Fibroblast of skin of left biceps (primary cell): Measurements from ENCODE around the gene TM9SF4.

Experiments
- DNase-seq, 2 experiments: peaks; one replicate each; pipeline ENCODE4 v3.0.0-alpha.2; 2013; ENCODE audit warnings: low read depth in 2 of 2

The TM9SF4 gene

DNA sequence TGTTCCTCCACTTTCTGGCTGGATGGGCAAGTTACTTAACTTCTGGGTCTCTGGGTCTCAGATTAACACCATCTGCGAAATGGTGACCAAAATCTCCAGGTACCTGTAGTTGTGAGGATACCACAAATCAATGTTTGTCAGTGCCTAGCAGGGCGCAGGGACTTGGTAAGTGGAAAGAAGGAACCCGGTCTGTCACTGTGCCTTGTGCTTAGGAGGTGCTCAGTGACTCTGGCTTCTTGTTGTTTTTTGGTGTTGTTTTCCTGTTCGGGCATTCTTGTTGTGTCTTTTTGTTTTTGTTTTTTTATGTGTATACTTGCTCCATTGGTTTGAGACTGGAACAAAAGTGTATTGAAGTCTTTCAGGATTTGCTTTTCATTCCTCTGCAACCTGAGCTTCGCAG lies 17.8 kb downstream of the TM9SF4 start:
- no peak for DNase-seq

DNA sequence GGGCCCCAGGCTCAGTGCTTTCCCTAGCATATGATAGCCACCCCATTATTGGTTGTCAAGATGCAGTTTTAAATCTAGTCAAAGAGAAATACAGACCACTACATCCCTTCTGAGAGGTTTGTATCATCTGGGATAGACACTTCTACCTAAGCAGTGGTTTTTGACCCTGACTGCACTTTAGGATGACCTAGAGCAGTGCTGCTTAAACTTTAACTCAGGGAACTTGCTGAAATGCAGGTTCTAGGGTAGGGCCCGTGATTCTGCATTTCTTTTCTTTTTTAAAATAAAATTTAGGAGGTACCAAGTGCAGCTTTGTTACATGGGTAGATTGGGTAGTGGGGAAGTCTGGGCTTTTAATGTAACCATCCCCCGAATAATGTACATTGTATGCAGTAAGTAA lies 18.7 kb downstream of the TM9SF4 start:
- no peak for DNase-seq

DNA sequence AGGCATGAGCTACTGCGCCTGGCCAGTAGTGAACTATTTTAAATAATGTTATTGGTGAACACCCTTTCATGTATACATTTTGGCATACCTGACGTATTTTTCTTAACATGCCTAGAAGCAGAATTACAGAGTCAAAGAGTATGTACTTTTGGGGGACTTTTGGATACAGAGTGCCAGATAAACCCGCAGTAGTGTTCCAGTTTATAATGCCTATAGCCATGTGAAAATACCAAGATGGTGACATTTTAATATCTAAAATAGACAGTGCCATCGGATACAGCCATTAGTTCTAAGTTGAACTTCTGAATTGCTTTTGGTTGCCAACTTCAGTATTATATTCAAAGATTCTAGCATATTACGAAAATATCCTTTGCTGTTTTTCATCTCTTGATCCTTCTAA lies 20.3 kb downstream of the TM9SF4 start:
- DNase-seq: no peak

DNA sequence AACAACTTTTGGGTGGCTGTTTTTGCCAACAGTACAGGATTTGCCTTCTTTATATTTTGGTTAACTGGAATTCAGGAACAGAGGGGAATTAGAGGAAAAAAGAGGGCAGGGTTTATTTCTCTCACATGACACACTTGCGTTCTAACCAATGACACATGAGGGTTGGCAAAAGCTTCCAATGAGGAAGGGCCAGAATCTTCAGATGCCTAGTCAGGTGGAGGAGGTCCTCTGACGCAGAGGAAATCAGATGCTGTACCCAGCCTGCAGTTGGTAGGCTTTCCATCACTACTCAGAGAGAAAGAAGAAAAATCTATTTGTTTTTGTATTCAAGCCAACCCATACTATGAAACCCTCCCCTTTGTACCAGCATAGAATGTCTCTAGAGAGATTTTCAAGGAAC lies 20.8 kb downstream of the TM9SF4 start:
- DNase-seq: no peak

DNA sequence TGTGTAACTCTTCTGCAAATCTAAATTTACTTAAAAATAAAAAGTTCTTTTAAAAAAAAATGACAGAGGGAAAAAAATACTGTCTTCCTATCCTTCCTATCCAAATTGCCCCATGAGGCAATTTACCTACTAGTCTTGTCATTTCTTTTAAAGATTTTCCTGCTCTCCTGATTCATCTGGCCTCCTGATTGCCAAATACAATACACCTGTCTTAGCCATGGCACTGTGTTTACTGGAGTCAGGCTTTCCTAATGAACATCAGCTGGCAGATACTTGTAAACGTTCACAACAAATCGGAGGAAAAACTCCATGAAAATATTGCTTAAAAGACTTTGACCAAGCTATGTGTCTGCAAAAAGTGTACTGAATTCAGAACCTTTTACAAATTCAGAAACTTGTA lies 21.5 kb downstream of the TM9SF4 start:
- DNase-seq: no peak

DNA sequence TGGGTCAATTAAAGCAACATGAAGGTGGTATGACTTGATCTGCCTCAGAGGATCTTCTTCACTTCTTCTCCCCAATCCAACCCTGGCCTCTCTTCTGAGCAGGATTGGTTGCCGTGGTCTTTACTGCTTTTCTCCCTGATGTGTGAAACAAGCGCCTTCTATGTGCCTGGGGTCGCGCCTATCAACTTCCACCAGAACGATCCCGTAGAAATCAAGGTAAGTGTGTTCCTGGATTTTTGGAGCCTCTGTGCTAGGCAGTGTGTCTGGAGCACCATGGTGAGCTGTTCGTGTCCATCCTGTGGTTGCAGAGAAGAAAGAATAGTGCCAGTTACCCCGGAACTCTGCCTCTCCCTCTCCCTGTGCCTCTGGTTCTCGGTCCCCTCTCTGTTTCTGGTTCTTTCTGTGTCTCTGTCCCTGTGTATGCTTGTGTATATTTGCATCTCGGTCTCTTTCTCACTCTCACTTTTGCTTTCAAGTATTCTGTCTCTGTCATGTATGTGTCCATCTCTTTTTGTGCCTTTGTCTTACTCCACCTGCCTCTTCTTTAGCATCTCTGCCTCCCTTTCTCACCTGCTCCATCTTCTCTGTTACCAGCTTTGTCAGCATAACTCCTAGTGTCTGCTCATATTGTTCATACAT lies 23.5 kb downstream of the TM9SF4 start:
- no peak for DNase-seq

DNA sequence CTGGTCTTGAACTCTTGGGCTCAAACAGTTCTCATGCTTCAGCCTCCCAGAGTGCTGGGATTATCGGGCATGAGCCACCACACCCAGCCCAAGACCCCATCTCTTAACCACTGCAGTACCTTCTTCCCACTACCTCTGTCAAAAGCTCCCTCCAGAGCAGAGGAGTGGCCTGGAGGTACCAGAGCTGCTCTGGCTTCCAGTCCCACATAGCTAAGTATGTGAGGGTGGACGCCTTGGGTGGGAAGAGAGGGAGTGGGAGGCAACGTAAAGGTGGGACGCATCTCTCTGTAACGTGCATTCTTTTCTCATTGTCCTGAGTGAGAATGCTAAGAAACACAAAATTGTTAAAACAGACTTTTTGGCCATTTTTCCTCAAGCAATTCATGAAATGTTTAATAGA lies 24.5 kb downstream of the TM9SF4 start:
- no peak for DNase-seq

DNA sequence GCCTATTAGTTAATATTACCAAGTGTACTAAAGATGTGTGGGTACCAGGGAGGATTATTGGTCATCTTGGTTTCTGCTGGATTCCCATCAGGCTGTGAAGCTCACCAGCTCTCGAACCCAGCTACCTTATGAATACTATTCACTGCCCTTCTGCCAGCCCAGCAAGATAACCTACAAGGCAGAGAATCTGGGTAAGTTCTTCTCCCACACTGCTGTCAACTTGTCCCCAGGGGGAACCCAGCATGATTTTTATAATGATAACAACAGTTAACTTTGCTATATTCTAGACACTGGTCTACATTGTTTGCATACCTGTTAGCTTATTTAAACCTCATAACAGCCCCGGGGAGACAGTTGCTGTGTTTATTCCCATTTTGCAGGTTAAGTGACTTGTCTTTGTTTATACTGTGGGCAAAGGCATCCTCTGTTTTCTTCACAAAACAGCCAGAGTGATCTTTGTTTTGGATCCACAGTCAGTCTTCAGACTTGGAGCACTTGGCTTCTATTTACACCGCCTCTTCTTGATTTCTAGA lies 26.5 kb downstream of the TM9SF4 start:
- no peak for DNase-seq

DNA sequence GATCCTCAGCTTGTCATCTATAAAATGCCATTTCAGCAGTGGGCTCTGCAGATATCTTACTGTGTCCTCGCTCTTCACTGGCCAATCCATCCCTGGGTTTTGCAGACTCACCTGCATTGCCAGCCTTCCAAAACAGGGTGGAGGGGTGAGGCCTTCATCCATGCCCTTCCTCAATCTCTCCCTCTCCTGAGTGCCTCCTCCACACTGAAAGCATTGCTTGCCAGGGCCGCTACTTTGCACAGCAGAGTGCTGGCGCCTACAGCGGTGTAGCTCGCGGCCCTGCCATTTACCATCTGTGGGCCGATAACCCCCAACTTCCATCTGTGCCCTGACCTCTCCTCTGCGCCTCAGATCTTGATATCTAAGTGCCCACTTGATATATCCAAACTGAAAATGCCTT lies 29.4 kb downstream of the TM9SF4 start:
- DNase-seq: no peak

DNA sequence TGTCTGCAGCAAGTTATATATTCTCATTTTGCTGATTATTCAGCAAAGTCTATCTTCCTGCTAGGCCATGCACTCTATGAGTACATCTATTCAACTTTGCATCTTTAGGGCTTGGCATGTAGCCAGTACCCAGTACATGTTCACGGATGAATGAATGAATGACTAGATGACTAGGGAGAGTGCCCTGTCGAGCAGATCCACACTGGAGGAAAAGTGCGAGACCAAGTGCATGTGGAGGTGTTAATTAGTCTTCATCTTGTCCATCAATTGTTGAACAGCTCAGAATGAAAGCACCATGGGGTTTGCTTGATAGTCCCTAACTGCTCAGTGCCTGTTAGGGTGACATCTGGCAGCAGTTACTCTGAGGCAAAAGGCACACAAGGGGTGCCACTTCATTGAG lies 30.4 kb downstream of the TM9SF4 start:
- no peak for DNase-seq

DNA sequence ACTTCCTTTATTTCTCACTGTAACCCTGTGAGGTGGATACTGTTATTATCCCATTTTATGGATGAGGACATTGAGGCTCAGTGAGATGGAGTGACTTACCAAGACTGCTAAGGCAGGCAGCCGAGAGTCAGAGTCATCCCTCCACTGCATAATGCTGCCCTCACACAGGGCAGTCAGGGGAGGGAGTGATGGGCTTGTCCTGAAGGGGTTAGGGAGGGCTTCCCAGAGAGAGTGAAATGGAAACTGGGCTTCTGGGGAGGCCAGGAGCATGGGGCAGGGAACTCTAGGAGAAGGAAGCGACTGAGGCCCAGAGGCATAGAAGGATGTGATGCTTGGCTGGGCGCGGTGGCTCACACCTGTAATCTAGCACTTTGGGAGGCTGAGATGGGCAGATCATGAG lies 31.1 kb downstream of the TM9SF4 start:
- no peak for DNase-seq

DNA sequence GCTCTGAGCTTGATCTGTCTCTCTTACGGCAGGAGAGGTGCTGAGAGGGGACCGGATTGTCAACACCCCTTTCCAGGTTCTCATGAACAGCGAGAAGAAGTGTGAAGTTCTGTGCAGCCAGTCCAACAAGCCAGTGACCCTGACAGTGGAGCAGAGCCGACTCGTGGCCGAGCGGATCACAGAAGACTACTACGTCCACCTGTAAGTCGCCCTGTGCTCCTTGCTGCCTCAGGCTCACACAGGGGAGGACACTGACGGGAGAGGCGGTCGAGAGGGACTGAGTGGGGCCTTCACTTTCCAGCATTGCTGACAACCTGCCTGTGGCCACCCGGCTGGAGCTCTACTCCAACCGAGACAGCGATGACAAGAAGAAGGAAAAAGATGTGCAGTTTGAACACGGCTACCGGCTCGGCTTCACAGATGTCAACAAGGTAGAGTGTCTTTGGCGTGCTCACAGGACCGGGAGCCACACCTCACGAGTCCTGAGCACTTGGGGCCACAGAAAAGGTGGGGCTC lies 32.0 kb downstream of the TM9SF4 start:
- DNase-seq: no peak

DNA sequence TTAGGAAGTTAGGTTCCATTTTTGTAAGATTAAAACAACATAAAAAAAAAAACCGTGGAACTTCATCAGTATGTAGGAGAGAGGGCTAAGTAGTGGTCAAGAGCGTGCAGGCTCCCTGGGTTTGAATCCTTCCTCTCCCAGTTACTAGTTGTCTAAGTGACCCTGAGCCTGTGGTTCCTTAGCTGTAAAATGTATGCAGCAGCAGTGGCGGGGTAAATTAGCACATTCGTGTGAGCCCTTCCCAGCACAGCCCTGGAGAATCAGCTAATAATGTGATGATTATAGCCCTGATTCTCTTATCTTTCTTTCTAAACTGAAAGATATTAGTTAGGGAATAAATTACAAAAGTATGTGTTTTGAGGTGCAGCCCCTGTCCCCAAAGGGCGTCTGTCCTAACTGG lies 32.6 kb downstream of the TM9SF4 start:
- DNase-seq: no peak

DNA sequence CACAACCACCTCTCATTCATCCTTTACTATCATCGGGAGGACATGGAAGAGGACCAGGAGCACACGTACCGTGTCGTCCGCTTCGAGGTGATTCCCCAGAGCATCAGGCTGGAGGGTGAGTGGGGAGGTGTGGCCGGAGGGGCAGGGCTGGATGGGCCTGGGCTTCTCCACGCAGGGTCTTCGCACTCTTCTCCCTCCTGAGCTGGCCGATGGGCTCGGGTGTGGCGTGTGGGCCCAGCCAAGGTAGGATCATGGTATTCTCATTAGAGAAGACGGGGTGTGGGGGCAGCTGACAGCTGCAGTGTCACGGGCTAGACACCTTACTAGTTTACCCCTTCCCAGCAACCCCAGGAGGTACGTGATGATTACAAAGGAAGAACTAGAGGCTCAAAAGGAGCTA lies 33.5 kb downstream of the TM9SF4 start:
- no peak for DNase-seq

DNA sequence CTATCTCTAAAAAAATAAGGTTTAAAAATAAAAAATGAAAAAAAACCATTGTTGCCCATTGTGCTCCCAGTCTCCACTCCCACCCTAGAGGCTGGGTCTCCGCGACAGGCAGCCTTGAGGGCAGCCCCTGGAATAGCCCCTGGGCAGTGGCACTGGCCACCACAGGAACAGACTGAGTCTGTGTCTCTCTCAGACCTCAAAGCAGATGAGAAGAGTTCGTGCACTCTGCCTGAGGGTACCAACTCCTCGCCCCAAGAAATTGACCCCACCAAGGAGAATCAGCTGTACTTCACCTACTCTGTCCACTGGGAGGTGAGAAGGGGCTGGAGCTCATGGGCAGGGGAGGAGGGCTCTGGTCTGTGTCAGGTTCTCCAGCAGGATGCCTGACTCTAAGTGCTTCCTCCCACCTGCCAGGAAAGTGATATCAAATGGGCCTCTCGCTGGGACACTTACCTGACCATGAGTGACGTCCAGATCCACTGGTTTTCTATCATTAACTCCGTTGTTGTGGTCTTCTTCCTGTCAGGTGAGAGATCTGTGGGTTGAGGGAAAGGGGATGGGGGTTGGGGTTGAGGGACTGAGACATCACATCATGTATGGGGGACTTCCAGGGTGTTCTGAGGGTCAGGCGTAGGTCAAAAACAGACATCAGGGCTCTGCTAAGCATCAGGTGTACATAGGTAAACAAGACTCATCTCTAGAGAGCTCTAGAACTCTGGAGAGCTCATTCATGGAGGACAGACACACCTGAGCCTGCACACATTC lies 35.6 kb downstream of the TM9SF4 start:
- DNase-seq: no peak

DNA sequence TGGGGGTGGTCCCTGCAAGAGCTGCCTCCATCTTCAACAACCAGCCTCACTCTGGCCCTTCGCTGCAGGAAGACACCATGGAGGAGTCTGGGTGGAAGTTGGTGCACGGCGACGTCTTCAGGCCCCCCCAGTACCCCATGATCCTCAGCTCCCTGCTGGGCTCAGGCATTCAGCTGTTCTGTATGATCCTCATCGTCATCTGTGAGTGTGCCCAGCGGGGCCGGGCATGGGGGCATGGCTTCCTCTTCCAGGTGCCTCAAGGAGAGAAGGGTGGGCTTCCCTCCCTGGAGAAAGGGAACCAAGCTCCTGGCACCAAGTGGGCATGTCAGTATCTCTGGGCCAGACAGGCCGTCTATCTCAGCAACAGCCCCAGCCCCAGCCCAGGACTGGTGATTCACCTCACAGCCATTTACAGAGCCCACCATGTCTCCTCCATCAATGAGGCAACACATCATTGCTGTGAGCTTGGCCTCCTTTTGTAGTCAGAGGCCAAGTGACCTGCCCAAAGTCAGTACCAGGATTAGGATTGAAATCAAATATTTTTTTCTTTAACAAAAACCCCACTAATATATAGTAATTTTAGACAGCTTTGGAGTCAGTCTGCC lies 40.2 kb downstream of the TM9SF4 start:
- DNase-seq: no peak

DNA sequence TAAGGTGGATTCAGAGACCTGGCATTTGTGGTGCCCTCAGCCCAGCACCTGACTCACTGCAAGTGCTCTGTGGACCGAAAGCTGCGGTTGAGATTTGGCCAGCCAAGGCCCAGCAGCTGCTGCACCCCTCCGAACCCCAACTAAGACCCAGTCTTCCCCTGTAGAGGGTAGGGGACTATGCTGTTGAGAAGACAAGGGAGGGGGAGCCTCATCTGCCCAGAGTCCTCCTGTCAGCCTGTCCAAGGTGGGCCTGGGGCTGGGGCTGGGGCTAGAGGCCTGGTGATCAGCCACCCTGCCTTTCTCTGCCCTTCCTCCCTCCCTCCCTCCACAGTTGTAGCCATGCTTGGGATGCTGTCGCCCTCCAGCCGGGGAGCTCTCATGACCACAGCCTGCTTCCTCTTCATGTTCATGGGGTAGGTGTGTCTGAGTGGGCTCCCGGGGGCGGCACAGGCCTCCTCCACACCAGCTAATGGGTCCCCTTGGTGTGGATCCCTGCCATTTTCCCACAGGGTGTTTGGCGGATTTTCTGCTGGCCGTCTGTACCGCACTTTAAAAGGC lies 40.9 kb downstream of the TM9SF4 start:
- no peak for DNase-seq

DNA sequence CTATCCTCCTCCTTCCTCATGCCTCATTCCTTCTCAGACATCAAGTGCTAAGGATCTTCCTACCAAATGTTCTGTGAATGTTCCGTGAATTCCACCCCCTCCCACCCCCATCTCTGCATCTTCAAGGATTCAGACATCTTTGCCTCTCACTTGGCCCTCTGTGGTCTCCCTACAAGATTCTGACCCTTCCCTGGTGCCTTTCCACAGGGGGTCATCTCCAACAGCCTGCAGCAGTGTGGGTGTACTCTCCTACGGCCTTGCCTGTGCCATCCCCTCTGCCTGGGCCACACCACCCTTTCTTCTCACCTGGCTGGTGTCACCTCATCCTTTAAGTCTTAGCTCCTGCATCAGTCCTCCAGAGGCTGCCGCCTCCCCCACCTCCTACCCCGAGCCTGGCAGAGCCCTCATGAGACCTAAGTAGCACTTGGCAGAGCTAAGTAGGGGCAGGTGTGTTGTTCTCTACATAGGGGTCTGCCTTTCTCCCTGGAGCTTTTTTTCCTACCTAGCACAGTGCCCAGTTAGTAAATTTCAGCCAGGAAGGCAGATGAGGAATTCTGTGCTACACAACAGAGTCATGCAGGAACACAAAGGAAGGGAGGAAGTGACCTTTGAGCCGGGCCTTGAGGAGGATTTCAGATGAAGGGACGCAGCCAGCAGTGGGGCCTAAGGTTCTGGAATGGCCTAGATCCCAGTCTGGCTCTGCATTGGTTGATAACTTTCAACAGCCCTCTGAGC lies 43.1 kb downstream of the TM9SF4 start:
- DNase-seq: no peak

DNA sequence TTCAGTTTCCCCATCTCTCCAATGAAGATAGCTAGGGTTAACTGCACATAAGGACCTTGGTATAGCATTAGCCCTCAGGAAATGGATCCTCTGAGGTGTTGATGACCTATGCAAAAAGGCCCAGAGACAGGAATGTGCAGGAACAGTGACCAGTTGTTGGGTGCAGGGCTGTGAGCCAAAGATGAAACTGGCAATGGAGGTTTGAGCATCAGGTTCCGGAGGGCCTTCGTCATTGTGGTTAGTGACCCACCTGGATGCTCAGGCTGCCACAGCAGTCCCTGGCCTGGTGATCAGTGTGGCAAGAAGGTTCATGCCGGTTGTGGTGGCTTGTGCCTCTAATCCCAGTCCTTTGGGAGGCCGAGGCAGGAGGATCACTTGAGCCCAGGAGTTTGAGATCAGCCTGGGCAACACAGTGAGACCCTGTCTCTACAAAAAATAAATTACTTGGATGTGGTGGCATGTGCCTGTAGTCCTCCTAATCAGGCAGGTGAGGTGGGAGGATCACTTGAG lies 43.7 kb downstream of the TM9SF4 start:
- DNase-seq: no peak

DNA sequence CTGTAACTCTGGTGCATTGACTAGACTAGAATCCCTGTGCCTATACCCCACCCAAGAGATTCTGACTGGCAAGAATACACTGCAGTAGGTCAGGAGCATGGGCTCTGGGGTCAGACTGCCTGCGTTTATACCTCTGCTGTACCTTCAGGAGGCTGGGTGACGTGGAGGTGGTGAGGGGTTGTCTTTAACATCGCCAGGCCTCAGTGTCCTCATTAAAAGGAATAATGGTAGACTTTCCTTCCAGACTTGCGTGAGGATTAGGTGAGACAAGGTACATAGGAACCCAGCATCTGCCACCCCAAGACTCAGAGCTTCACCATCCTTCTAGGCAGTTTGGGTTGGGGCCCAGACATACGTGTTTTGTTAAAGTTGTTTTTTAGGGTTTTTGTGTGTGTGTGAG lies 44.3 kb downstream of the TM9SF4 start:
- DNase-seq: no peak
